Stimulated activated CD8-positive, alpha-beta memory T cell treated with anti-CD3 and anti-CD28 coated beads, Interleukin-15, amount 100 ng/mL, for 24 hours (primary cell): ENCODE measurements around the gene OGFOD3.
"Not testable (repeated sequence)": the region's sequence is repeated elsewhere in the genome, so short reads cannot be mapped to it uniquely, and the experiment has no call there.

ENCODE experiments used
- DNase-seq: peaks from one replicate; pipeline ENCODE4 v3.0.0-alpha.2; 2020; ENCODE audit warnings: low read depth

Gene OGFOD3

DNA sequence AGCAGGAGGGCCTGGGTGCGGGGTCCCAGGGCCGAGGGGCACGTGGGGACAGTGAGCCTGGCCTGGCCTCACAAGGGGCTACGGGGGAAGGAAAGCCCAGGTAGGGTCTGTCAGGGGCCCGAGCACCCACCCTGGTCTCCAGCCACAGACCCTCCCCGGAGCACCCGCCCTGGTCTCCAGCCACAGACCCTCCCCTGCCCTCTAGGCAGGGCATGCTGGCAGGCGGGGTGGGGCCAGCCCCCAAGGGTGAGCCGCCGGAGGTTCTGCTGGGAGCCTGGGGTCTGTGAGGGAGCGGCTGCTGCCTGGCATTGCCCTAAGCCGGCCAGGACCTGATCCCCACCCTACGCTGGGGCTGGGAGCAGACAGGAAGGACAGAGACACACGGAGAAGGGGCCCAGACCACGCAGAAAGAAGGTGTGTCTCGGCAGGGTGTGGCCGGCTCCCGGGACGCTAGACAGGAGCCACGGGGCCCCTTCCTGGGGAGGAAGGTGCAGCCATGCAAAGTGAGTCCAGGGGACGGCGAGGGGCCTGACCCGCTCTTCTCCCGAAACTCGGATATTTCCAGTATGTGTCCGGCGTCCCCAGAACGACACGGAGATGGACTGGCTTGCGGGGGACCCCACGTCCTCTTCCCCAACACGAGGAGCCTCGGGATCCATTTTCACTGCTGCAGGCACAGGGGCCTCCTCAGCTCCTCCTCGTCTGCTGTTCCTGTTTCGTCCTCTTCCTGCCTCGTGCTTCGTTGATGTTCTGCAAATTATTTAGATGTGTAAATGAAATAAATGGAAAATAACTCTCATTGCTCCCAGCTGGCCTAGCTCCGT lies 31.3 kb downstream of the OGFOD3 start:
- DNase-seq, result no peak

DNA sequence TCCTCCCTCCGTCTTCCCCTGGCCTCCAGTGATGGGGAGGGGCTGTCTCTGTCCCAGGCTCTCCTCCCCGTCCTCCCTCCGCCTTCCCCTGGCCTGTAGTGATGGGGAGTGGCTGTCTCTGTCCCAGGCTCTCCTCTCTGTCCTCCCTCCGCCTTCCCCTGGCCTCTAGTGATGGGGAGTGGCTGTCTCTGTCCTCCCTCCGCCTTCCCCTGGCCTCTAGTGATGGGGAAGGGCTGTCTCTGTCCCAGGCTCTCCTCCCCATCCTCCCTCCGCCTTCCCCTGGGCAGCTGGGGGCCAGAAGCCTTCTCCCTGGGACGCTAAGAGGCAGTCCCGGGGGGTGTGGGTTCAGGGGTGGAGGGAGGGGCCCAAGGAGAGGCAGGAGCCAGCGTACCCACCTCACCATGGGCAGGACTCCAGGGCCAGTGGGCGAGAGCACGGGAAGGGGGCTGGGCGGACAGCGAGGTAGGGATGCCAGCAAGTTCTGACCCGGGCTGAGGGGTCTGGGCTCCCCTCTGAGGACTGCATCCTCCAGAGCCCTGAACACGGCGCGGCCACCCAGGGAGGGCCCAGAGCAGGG lies 32.0 kb downstream of the OGFOD3 start:
- DNase-seq, result no peak

DNA sequence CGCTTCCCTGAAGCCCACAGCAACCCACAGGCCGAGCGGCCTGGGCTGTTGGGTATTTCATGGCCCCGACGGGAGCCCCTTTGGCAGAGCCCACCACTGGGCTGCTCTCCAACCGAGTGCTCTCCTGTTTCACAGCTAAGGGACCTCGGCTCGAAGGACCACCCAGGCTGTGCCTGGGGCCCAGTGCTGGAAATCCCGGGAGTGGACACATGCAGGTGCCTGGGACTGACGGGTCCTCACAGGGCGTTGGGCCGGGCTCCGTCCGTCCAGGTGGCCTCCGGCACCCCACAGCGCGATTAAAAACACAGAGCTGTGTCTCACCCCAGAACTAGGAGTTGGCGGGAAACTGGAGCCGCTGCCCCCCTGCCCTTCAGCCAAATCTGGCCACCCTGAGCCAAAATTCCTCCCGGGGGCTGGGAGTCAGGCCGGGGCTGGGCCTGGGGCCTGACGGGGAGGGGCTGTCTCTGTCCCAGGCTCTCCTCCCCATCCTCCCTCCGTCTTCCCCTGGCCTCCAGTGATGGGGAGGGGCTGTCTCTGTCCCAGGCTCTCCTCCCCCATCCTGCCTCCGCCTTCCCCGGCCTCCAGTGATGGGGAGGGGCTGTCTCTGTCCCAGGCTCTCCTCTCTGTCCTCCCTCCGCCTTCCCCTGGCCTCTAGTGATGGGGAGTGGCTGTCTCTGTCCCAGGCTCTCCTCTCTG lies 32.7 kb downstream of the OGFOD3 start:
- no peak for DNase-seq

DNA sequence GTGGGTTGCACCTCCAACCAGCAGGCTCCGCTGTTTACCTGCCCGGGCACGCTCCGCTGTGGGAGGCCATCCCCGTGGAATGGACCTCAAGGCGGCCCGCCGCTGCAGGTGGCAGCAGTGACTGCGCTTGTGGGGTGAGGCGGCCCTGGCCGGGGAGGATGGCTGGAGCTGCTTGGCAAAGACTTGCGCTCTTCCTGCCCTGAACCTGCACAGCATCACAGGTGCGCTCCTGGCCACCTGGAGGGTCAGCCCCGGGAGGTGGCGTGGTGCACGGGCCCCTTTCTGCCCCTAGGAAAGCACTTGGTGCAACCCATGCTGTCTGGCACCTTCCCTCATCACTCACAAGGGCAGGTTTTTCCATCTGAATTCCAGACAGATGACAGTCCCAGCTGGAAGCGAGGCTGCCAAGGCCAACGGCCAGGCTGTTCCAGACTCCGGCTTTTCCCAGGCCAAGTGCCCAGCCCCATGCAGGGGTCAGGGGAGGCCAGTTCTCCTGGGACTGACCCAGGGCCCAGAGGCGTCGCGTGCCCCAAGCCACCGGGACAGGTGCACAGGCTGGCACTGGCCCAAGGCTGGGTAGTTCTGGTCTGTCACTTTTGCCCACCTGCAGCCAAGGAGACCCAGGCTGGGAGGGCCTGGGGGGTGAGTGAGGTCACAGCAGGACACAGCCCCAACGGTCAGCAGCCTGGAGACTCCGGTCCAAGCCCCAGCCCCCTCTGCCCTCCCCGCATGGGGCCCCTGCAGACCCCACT lies 33.5 kb downstream of the OGFOD3 start:
- DNase-seq, result no peak

DNA sequence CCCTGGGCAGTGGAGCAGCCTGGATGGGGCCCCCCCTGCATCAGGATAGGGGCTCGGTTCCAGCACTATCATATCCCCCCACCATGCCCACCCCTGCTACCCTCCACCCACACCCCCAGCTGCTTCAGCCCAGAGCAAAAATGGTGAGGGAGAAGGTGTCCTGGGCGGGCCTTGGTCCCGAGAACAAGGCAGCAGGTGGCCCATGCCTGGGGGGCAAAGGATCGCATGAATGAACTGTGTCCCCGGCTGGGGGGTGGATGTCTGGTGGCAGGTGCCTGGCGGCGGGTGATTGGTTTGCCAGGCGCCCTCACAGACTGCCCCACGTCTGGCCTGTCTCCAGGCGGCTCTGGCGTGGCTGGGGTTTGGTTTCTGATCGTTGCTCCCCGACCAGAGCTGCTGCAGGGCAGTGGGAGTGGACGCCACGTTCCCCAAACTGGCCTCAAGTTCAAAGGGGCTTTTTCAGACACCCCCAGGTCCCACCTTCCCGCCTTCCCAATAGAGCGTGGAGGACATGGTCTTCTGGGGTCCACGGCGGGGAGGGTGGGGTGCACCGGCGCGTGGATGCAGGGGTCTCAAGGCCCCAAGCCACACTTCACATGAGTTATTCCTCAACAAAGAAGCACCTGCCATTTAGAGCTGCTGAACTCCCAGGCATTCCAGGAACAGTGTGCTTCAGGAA lies 34.2 kb downstream of the OGFOD3 start:
- DNase-seq, result no peak

DNA sequence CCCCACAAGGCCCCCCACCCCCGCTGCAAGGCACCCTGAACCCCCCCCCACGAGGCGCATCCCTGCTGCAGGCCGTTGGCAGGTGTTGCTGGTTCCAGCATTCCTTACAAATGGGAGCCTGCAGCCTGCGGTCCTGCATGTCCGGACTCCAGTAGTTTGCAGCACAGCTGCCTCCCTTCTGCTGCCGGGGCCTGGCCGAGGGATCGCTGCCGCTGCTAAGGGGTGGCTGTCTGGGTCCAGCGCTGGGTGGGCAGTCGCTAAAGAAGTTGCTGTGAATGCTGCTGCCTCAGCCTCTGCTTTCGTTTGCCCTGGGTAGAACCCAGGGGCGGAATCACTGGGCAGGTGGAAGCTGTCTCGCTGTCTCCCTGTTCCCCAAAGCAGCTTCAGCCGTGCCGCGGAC lies 35.0 kb downstream of the OGFOD3 start:
- DNase-seq, result no peak

DNA sequence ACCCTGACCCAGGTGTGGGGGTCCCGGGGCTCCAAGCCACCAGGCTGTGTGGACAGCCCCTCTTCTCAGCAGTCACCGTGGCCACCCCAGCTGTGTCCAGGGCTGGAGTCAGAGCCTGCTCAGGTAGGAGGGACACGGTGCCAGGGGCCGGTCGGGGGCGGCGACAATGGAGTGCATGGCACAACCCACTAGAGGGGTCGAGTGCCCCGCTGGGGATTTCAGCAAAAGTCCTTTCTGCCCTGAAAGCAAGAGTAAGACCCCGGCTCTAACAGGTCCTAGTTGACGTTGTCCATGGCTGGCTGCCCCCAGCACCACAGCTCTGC lies 35.5 kb downstream of the OGFOD3 start:
- DNase-seq, result no peak

DNA sequence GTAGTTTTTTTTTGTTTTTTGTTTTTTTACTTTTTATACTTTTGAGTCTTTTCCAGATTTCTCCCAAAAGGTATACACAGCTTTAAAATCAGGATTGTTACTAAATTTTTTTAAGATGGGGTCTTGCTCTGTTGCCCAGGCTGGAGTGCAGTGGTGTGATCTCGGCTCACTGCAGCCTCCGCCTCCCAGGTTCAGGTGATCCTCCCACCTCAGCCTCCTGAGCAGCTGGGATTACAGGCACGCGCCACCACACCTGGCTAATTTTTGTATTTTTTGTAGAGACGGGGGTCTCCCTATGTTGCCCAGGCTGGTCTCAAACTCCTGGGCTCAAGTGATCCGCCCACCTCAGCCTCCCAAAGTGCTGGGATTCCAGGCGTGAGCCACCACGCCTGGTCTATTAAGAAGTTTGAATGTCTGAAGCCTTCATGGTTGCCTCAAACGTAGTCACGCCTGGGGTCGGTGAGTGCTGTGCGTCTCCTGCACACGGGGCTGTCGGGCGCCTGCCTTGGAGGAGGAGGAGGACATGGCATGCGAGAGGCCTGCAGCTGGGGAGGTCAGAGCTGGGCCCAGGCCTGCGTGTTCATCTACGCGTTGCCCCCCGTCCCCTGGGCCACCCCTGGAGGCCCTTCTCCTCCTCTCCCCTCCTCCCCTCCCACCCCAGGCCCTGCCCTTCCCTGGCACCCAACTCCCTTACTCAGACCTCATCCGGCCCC lies 36.0 kb downstream of the OGFOD3 start:
- not testable (repeated sequence) for DNase-seq

DNA sequence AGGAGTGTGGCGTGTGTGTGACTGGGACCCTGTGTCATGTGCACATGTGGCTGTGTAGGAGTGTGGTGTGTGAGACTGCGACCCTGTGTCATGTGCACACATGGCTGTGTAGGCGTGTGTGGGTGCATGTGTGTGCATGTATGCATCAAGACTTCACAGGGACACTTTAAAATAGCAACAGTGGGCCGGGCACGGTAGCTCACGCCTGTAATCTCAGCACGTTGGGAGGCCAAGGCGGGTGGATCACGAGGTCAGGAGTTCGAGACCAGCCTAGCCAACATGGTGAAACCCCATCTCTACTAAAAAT lies 36.7 kb downstream of the OGFOD3 start:
- not testable (repeated sequence) for DNase-seq

DNA sequence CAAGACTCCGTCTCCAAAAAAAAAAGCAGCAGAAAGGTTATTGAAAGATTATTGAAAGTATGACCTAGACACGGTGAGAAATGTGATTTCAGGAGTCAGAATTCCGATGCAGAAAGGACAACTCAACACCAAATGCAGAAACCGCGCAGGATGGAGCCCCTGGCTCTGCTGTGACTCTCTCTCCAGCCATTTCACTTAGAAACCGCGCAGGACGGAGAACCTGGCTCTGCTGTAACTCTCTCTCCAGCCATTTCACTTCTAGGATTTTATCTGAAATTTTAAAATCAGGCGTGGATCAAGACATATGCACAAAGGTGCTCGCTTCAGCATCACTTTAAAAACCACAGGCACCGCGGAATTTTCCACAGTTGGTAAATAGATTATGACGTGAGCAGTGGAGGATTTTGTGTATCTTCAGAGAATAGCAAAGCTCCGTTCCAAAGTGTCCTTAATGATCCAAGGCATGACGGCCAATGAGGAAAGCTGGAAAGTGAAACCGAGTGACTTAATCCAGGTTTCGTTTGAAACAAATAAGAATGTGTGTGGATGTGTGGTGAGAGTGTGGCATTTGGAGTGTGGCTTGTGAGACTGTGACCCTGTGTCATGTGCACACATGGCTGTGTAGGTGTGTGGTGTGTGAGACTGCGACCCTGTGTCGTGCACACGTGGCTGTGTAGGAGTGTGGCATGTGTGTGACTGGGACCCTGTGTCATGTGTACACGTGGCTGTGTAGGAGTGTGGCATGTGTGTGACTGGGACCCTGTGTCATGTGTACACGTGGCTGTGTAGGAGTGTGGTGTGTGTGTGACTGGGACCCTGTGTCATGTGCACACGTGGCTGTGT lies 37.3 kb downstream of the OGFOD3 start:
- no peak for DNase-seq

DNA sequence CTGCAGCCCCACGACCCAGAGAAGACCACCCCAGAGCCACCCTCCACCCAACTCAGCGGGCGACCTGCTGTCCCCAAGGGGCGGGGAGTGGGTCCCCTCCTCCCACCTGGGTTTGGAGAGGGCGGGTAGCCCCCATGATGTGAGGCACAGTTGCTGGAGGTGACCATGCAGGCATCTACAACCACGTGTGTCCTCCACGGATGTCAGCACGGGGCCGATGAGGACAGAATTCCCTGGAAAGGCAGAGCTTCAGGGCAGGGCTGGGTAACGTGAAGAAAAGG lies 39.7 kb downstream of the OGFOD3 start:
- no peak for DNase-seq

DNA sequence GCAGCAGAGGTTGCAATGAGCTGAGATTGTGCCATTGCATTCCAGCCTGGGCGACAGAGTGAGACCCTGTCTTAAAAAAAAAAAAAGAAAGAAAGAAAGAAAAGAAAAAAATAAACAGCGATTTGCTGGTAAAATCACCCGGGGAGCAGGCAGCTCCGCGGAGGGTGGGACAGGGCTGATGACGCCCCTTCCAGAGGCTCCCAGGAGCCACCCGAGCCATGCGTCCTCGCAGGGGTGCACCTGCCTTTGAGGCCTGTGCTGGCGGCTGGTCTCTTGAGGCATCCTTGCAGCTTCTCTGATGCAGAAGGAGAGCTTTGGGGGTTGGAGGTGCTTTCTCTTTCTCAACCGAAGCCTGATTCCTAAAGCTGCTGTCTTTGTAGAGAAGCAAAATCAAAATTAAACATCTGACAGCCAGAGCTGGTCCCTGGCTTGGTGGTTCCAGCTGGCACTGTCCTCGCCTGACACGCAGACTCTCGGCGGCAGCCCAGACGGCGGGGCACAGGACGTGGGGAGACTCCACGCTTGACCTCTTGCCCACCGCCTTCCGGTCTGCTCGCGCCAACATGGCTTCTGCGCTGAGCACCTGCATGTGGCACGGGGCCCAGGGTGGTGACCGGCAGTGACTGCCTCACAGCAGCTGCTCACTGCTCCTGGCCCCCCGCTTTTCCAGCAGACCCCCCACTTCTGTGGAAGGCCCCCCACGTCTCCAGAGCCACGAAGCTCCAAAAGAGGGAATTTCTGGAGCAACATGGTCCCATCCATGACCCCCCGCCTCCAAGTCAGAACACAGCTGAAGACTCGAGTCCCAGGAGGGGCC lies 40.3 kb downstream of the OGFOD3 start:
- no peak for DNase-seq

DNA sequence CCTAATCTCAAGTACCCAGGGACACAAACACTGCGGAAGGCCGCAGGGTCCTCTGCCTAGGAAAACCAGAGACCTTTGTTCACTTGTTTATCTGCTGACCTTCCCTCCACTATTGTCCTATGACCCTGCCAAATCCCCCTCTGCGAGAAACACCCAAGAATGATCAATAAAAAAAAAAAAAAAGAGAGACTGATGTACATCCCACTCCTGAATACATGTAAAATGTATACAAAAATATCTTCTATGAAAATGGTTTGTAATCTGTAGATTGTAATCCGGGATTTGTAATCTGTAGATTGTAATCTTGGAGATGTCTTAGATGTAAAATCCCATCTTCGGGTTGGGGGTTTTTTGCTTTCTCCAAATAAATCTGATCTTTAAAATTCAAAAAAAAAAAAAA lies 41.1 kb downstream of the OGFOD3 start:
- DNase-seq, result not testable (repeated sequence)

DNA sequence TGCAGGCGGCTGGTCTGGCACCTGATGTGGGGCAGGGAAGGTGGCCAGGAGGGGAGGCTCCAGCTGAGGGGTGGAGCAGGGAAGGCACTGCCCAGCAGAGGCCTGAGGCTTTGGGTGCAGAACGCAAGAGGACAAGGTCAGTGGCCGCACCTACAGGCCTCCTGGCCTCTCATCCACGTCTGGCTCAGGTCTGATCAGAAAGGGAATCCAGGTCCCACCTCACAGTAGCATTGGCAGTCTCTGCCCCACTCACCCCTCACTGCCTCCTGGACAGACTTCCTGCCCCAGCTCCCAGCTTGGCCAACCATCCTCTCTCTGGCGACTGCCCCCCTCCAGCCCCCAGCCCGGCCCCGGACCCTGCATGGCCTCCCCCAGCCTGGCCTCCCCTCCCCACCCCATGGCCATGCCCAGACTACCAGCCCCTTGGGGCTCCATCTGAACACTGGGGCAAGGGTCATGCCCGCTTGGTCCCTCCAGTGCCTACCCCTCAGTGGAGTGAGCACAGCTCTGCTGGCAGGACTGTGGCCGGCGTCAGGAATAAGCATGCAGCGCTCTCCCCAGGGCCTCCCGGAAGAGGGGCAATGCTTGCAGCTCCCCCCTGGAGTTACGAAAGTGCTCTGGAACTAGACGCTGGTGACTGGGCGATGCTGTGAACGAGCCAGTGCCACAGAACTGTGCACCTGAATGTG lies 42.2 kb downstream of the OGFOD3 start:
- DNase-seq, result no peak

DNA sequence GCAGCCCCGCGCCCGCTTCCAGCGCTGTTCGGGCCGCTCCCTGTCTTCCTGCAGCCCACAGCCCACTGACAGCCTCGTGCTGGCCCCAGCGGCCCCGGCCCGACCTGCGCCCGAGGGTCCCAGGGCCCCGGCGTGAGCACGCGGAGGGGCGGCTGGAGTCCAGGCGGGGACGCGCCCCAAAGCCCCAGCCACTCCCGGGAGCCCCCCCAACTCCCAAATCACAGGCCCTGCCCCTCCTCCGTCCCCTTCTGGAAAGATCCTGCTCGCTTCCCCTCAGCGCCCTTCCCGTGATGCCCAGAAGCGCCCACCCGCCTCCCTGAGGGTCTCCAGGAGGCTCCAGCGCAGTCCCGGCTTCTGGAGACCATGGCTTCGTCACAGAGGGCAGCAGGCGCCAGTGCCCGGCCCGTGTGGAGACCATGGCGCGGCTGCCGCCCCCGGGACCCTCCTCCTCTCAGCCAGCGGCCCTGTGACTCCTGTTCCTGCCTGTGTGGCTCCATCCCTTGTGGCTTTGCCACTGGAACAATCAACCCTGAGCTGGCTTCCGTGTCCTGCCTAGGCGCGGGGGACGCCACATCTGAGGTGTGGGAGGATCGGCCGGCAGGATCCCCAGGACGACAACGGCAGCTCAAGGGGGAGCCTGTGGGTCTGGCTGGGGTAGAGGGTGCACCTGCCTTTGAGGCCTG lies 42.9 kb downstream of the OGFOD3 start:
- no peak for DNase-seq

DNA sequence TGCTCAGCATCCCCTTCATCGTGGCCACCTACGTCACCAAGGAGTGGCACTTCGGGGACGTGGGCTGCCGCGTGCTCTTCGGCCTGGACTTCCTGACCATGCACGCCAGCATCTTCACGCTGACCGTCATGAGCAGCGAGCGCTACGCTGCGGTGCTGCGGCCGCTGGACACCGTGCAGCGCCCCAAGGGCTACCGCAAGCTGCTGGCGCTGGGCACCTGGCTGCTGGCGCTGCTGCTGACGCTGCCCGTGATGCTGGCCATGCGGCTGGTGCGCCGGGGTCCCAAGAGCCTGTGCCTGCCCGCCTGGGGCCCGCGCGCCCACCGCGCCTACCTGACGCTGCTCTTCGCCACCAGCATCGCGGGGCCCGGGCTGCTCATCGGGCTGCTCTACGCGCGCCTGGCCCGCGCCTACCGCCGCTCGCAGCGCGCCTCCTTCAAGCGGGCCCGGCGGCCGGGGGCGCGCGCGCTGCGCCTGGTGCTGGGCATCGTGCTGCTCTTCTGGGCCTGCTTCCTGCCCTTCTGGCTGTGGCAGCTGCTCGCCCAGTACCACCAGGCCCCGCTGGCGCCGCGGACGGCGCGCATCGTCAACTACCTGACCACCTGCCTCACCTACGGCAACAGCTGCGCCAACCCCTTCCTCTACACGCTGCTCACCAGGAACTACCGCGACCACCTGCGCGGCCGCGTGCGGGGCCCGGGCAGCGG lies 43.6 kb downstream of the OGFOD3 start:
- DNase-seq, result no peak

DNA sequence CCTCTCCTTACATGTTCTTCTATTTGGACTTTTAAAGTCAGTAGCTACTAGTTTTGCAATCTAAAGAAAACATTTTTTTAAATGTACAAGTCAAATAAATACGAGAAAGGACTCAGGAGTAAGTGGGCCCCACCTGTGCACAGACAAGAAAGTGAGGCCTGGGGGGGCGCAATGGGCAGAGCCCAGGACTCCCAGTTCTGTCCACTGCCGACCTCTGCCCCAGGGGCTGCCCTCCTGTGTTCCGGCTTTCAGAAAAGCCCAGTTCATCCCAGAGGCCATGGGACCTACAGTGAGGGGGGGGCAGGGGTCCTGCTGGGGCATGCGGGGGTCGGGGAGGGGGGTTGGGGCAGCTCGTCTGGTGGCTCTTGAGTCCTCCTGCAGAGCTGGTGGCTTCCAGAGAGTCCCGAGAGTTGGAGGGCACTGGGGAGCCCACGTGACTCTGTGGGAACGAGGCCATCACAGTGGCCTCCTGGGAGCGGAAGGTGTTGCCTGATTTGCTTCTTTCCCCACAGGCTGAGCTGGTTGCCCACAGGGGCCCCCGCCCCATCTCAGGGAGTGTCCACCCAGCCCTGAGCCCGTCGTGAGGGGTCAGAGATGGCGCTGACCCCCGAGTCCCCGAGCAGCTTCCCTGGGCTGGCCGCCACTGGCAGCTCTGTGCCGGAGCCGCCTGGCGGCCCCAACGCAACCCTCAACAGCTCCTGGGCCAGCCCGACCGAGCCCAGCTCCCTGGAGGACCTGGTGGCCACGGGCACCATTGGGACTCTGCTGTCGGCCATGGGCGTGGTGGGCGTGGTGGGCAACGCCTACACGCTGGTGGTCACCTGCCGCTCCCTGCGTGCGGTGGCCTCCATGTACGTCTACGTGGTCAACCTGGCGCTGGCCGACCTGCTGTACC lies 44.4 kb downstream of the OGFOD3 start:
- DNase-seq, result no peak
